H9 (cell line): ENCODE measurements around the gene ATP8A1. TPM values are rescaled to one million over a fixed set of nuclear protein-coding genes. Genes with fewer than 3 reads are reported as not detected.

Experiments used
- DNase-seq: peaks from one replicate; pipeline ENCODE4 v3.0.0-alpha.2; 2017
- H2AFZ ChIP-seq: one replicate; pipeline ENCODE4 v1.6.1; 2013; ENCODE audit warnings: mild to moderate bottlenecking, low read length, control low read depth, moderate library complexity
- H2AK5ac ChIP-seq: 2 replicates; pipeline ENCODE4 v1.6.1; 2013; ENCODE audit warnings: low read length, control low read depth, mixed read lengths; ENCODE audit not compliant: insufficient read length
- H2BK120ac ChIP-seq: one replicate; pipeline ENCODE4 v1.6.1; 2013; ENCODE audit warnings: low read depth, mild to moderate bottlenecking, low read length, control low read depth, inconsistent platforms; ENCODE audit not compliant: poor library complexity, severe bottlenecking
- H2BK12ac ChIP-seq: 2 replicates; pipeline ENCODE4 v1.6.1; 2013; ENCODE audit warnings: low read length, control low read depth, mixed read lengths, low read depth; ENCODE audit not compliant: insufficient read length
- H2BK15ac ChIP-seq: 2 replicates; pipeline ENCODE4 v1.6.1; 2013; ENCODE audit warnings: low read depth, low read length, control low read depth
- H2BK20ac ChIP-seq: one replicate; pipeline ENCODE4 v1.6.1; 2013; ENCODE audit warnings: low read depth, mild to moderate bottlenecking, low read length, control low read depth, inconsistent platforms; ENCODE audit not compliant: poor library complexity, severe bottlenecking
- H2BK5ac ChIP-seq: 2 replicates; pipeline ENCODE4 v1.6.1; 2013; ENCODE audit warnings: low read length, control low read depth, mixed read lengths; ENCODE audit not compliant: insufficient read length
- H3K14ac ChIP-seq: 2 replicates; pipeline ENCODE4 v1.6.1; 2013; ENCODE audit warnings: low read length, control low read depth; ENCODE audit not compliant: insufficient read depth
- H3K18ac ChIP-seq: 2 replicates; pipeline ENCODE4 v1.6.1; 2013; ENCODE audit warnings: low read depth, mild to moderate bottlenecking, mixed read lengths, low read length, control low read depth; ENCODE audit not compliant: insufficient read length
- H3K23ac ChIP-seq: 2 replicates; pipeline ENCODE4 v1.6.1; 2013; ENCODE audit warnings: low read length, control low read depth, mixed read lengths, low read depth; ENCODE audit not compliant: insufficient read length
- H3K23me2 ChIP-seq: 2 replicates; pipeline ENCODE4 v1.6.1; 2013; ENCODE audit warnings: low read depth, mild to moderate bottlenecking, mixed read lengths, low read length, control low read depth; ENCODE audit not compliant: insufficient read length, poor library complexity, severe bottlenecking
- H3K27ac ChIP-seq: 2 replicates; pipeline ENCODE4 v1.5.1; 2013; ENCODE audit warnings: low read length, control low read depth, mixed read lengths, low read depth; ENCODE audit not compliant: insufficient read length
- H3K27me3 ChIP-seq: 2 replicates; pipeline ENCODE4 v1.6.1; 2013; ENCODE audit warnings: low read length, control low read depth, inconsistent platforms; ENCODE audit not compliant: insufficient read depth
- H3K4ac ChIP-seq: 2 replicates; pipeline ENCODE4 v1.6.1; 2013; ENCODE audit warnings: low read depth, mild to moderate bottlenecking, control low read depth, inconsistent platforms, low read length, moderate library complexity
- H3K4me1 ChIP-seq: 2 replicates; pipeline ENCODE4 v1.6.1; 2013; ENCODE audit warnings: low read length, control low read depth, inconsistent platforms; ENCODE audit not compliant: insufficient read depth
- H3K4me2 ChIP-seq: 2 replicates; pipeline ENCODE4 v1.6.1; 2013; ENCODE audit warnings: low read length, control low read depth, mixed read lengths; ENCODE audit not compliant: insufficient read length, insufficient read depth
- H3K56ac ChIP-seq: 2 replicates; pipeline ENCODE4 v1.6.1; 2013; ENCODE audit warnings: low read depth, mild to moderate bottlenecking, mixed read lengths, low read length, control low read depth; ENCODE audit not compliant: insufficient read length
- H3K79me1 ChIP-seq: 2 replicates; pipeline ENCODE4 v1.6.1; 2013; ENCODE audit warnings: low read depth, mild to moderate bottlenecking, moderate library complexity, low read length, control low read depth, inconsistent platforms; ENCODE audit not compliant: insufficient read depth, poor library complexity, severe bottlenecking
- H3K79me2 ChIP-seq: 2 replicates; pipeline ENCODE4 v1.6.1; 2013; ENCODE audit warnings: low read length, control low read depth, inconsistent platforms; ENCODE audit not compliant: insufficient read depth
- H3K9ac ChIP-seq: 2 replicates; pipeline ENCODE4 v1.6.1; 2013; ENCODE audit warnings: low read length, control low read depth, mixed read lengths; ENCODE audit not compliant: insufficient read length; ENCODE audit errors: extremely low read depth
- H3K9me3 ChIP-seq: one replicate; pipeline ENCODE4 v1.6.1; 2013; ENCODE audit warnings: low read depth, low read length, inconsistent platforms; ENCODE audit not compliant: control insufficient read depth
- H3T11ph ChIP-seq: one replicate; pipeline ENCODE4 v1.6.1; 2013; ENCODE audit warnings: mild to moderate bottlenecking, low read length, control low read depth, inconsistent platforms
- H4K20me1 ChIP-seq: one replicate; pipeline ENCODE4 v1.6.1; 2013; ENCODE audit not compliant: control insufficient read depth, insufficient read length, insufficient read depth
- H4K5ac ChIP-seq: 2 replicates; pipeline ENCODE4 v1.6.1; 2013; ENCODE audit warnings: low read depth, mild to moderate bottlenecking, mixed read lengths, low read length, control low read depth; ENCODE audit not compliant: insufficient read length
- H4K8ac ChIP-seq: replicated peaks from 2 replicates; pipeline ENCODE4 v1.6.1; 2013; ENCODE audit warnings: low read length, control low read depth, mixed read lengths, low read depth; ENCODE audit not compliant: insufficient read length
- H4K91ac ChIP-seq: 2 replicates; pipeline ENCODE4 v1.6.1; 2013; ENCODE audit warnings: low read depth, mild to moderate bottlenecking, moderate library complexity, mixed read lengths, low read length, control low read depth; ENCODE audit not compliant: insufficient read length
- H3K27ac Mint-ChIP-seq, 3 experiments: 2 replicates in 2 of 3; 3 replicates in 1 of 3; pipeline ENCODE4 v1.8.0; 2020 to 2021; ENCODE audit warnings: mixed read lengths in 3 of 3, mild to moderate bottlenecking in 1 of 3, moderate library complexity in 1 of 3
- H3K27me3 Mint-ChIP-seq: 2 replicates; pipeline ENCODE4 v1.8.0; 2021; ENCODE audit warnings: low read depth, mild to moderate bottlenecking, moderate library complexity, mixed read lengths
- H3K36me3 Mint-ChIP-seq, 3 experiments: 2 replicates in 2 of 3; 3 replicates in 1 of 3; pipeline ENCODE4 v1.8.0; 2020 to 2021; ENCODE audit warnings: low read depth in 3 of 3, mixed read lengths in 3 of 3; ENCODE audit not compliant: insufficient read depth in 1 of 3
- H3K4me1 Mint-ChIP-seq, 2 experiments: 2 replicates each; pipeline ENCODE4 v1.8.0; 2020; ENCODE audit warnings: mixed read lengths in 2 of 2
- H3K4me3 Mint-ChIP-seq, 2 experiments: 2 replicates in 1 of 2; 3 replicates in 1 of 2; pipeline ENCODE4 v1.8.0; 2020 to 2021; ENCODE audit warnings: mild to moderate bottlenecking in 2 of 2, mixed read lengths in 2 of 2, moderate library complexity in 1 of 2
- H3K9me3 Mint-ChIP-seq, 2 experiments: 2 replicates in 1 of 2; 3 replicates in 1 of 2; pipeline ENCODE4 v1.8.0; 2020; ENCODE audit warnings: mild to moderate bottlenecking in 2 of 2, mixed read lengths in 2 of 2, moderate library complexity in 1 of 2
- WGBS: extraction: QIAGEN DNeasy Blood & Tissue Kit; methylation state at CpG from one replicate; pipeline ENCODE4 v1.1.7; 2013; ENCODE audit warnings: missing lambda C conversion rate, low lambda C conversion rate, mixed read lengths; ENCODE audit not compliant: insufficient read length; ENCODE audit errors: extremely low coverage; 5-methylcytosine and 5-hydroxymethylcytosine counted together
- total RNA-seq: library from RNA; stranded (reverse); gene quantifications from 2 replicates; pipeline ENCODE4 v1.2.1, GENCODE V29; 2021
- TF ChIP-seq, protein P1 (sequence below): fragments of 200-600 bp; sonication (generic); conservative IDR thresholded peaks from 3 replicates; pipeline ENCODE4 v1.8.0; 2021; ENCODE audit warnings: antibody characterized with exemption, mild to moderate bottlenecking

ATP8A1 gene
- total RNA-seq, 1 experiment from 2014 or later = 5.1 TPM

DNA sequence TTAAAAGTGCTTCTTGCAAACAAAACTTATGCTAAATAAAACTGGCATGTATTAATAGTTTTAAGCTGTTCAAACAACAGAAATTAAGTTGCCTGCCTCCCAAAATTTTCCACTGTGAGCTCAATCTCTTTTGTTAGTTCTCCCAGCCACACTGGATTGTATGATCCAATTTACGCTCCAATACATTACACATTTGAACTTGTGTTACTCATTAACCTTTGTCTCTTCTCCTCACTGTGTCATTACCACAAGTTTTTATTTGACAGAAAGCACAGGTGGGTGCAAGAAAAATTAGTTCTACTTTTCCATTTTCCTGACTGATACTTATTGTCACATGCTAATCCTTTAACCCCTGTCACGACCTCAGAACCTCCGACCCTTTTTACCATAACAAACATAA, 204.1 kb downstream of the ATP8A1 start:
- Mint-ChIP-seq H3K4me1 (peaks cover 40 to 46% of the 10 kb centered on the region in 2 experiments), H3K9me3 (peaks cover 0 to 3% of the 10 kb centered on the region in 2 experiments; a peak in 2 of 5 replicates), H3K27ac (peak overlapping the region in 2 of 3 experiments; percentile 8 to 46; a peak in 4 of 7 replicates), H3K27me3 (no peaks in the 10 kb centered on the region), H3K36me3 (peaks cover 0 to 4% (median 3%) of the 10 kb centered on the region in 3 experiments; a peak in 2 of 7 replicates), H3K4me3 (no peak overlapping the region)
- H2BK120ac ChIP-seq = no peak overlapping the region
- no peaks in the 10 kb centered on the region for H3K9me3 ChIP-seq
- no peak overlapping the region for H2AK5ac ChIP-seq
- H3K79me1 ChIP-seq = no peaks in the 10 kb centered on the region
- H3K27ac ChIP-seq = no peak overlapping the region
- no peak overlapping the region for H4K91ac ChIP-seq
- no peak overlapping the region for H4K8ac ChIP-seq
- no peak overlapping the region for H2BK12ac ChIP-seq
- H3K9ac ChIP-seq = no peak overlapping the region
- no peaks in the 10 kb centered on the region for H3K79me2 ChIP-seq
- no peak overlapping the region for H3K4ac ChIP-seq
- H4K20me1 ChIP-seq = no peaks in the 10 kb centered on the region
- no peak overlapping the region for H4K5ac ChIP-seq
- no peak for DNase-seq
- no peak overlapping the region for H3K56ac ChIP-seq
- no peaks in the 10 kb centered on the region for H3K23me2 ChIP-seq
- no peak overlapping the region for H3K14ac ChIP-seq
- no CpG with 5 or more reads among the region's 3 CpGs for WGBS
- peaks cover 3% of the 10 kb centered on the region; the same call in 1 of the 2 replicates for H3K4me1 ChIP-seq
- H2BK20ac ChIP-seq = no peak overlapping the region
- H3K27me3 ChIP-seq = no peaks in the 10 kb centered on the region
- TF ChIP-seq, protein P1, sequence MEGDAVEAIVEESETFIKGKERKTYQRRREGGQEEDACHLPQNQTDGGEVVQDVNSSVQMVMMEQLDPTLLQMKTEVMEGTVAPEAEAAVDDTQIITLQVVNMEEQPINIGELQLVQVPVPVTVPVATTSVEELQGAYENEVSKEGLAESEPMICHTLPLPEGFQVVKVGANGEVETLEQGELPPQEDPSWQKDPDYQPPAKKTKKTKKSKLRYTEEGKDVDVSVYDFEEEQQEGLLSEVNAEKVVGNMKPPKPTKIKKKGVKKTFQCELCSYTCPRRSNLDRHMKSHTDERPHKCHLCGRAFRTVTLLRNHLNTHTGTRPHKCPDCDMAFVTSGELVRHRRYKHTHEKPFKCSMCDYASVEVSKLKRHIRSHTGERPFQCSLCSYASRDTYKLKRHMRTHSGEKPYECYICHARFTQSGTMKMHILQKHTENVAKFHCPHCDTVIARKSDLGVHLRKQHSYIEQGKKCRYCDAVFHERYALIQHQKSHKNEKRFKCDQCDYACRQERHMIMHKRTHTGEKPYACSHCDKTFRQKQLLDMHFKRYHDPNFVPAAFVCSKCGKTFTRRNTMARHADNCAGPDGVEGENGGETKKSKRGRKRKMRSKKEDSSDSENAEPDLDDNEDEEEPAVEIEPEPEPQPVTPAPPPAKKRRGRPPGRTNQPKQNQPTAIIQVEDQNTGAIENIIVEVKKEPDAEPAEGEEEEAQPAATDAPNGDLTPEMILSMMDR = no peak
- H2BK15ac ChIP-seq = no peak overlapping the region
- H2BK5ac ChIP-seq = no peak overlapping the region
- H3K23ac ChIP-seq = no peak overlapping the region
- H3K18ac ChIP-seq = no peak overlapping the region
- H3K4me2 ChIP-seq = no peak overlapping the region
- no peak overlapping the region for H2AFZ ChIP-seq
- no peak overlapping the region for H3T11ph ChIP-seq
